Ishikawa (cell line): Measurements from ENCODE around the gene CCL18.

ENCODE experiments used
- EGR1 ChIP-seq: IDR thresholded peaks from 2 replicates; pipeline ENCODE4 v1.6.1; 2012
- EP300 ChIP-seq: IDR thresholded peaks from 2 replicates; pipeline ENCODE4 v1.6.1; 2012; ENCODE audit warnings: borderline replicate concordance
- FOXM1 ChIP-seq: IDR thresholded peaks from 2 replicates; pipeline ENCODE4 v1.6.1; 2012; ENCODE audit warnings: low read depth, borderline replicate concordance
- NFIC ChIP-seq: IDR thresholded peaks from 2 replicates; pipeline ENCODE4 v1.6.1; 2012
- RAD21 ChIP-seq: IDR thresholded peaks from 2 replicates; pipeline ENCODE4 v1.6.1; 2012; ENCODE audit warnings: low read depth
- REST ChIP-seq: IDR thresholded peaks from 2 replicates; pipeline ENCODE4 v1.6.1; 2012; ENCODE audit warnings: low read depth, mild to moderate bottlenecking
- TAF1 ChIP-seq: IDR thresholded peaks from 2 replicates; pipeline ENCODE4 v1.6.1; 2012; ENCODE audit warnings: low read depth, mild to moderate bottlenecking
- USF1 ChIP-seq: IDR thresholded peaks from 2 replicates; pipeline ENCODE4 v1.6.1; 2012
- YY1 ChIP-seq: IDR thresholded peaks from 2 replicates; pipeline ENCODE4 v1.6.1; 2012; ENCODE audit warnings: low read depth

GRCh38 chr17:36036235-36036634 lies 27.8 kb upstream of the CCL18 start:
- TF ChIP-seq USF1 (no peak), REST (no peak), EGR1 (no peak), TAF1 (no peak), RAD21 (no peak), EP300 (no peak), FOXM1 (no peak), NFIC (no peak), YY1 (no peak)
